ENCODE measurements around the gene TRIM51.

The TRIM51 gene

GRCh38 chr11:55920537-55920936 is 37.4 kb downstream of the TRIM51 start:
- FAIRE-seq (no peak), DNase-seq (ENCODE audit: insufficient read length) (no peak)
- TF ChIP-seq TAF1 (IDR thresholded peaks at IDR 0.05; ENCODE audit: borderline replicate concordance, low read depth, low read length) (no peak), POLR2AphosphoS5 (IDR thresholded peaks at IDR 0.05; ENCODE audit: low read depth, low read length) (no peak), POLR2A (IDR thresholded peaks at IDR 0.05; ENCODE audit: low read depth, low read length) (no peak)

- no peak for DNase-seq (ENCODE audit: insufficient read length)
- no peak for TF ChIP-seq TAF1 (IDR thresholded peaks at IDR 0.05; ENCODE audit: borderline replicate concordance, low read depth, low read length)
- FAIRE-seq: no peak
These were observed 53.2 kb downstream of the TRIM51 start, which contains the start of gene OR5I1 for GRCh38 chr11:55936300-55936699. Gene OR5I1 (minus strand): TSS chr11:55936400. CDS start chr11:55936400, 0 bp downstream.
